Measurements from ENCODE around the gene BBS9. TPM values are rescaled to one million over a fixed set of nuclear protein-coding genes. Genes with fewer than 3 reads are reported as not detected.

The BBS9 gene
- total and polyA plus RNA-seq, 3 donors from 2014 or later = 39.3 to 55.7 (median 53.3) TPM

- Histone ChIP-seq H3K4me3 (no peak overlapping the region), H3K36me3 (ENCODE audit: low read depth, missing control alignments) (no peaks in the 10 kb centered on the region), H3K27ac (no peak overlapping the region), H3K9me3 (no peaks in the 10 kb centered on the region), H3K4me1 (no peaks in the 10 kb centered on the region), H3K27me3 (no peaks in the 10 kb centered on the region)
- no peak for DNase-seq
- TF ChIP-seq, protein P1, sequence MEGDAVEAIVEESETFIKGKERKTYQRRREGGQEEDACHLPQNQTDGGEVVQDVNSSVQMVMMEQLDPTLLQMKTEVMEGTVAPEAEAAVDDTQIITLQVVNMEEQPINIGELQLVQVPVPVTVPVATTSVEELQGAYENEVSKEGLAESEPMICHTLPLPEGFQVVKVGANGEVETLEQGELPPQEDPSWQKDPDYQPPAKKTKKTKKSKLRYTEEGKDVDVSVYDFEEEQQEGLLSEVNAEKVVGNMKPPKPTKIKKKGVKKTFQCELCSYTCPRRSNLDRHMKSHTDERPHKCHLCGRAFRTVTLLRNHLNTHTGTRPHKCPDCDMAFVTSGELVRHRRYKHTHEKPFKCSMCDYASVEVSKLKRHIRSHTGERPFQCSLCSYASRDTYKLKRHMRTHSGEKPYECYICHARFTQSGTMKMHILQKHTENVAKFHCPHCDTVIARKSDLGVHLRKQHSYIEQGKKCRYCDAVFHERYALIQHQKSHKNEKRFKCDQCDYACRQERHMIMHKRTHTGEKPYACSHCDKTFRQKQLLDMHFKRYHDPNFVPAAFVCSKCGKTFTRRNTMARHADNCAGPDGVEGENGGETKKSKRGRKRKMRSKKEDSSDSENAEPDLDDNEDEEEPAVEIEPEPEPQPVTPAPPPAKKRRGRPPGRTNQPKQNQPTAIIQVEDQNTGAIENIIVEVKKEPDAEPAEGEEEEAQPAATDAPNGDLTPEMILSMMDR (IDR thresholded peaks at IDR 0.05) = no peak
- no peak for TF ChIP-seq POLR2A (IDR thresholded peaks at IDR 0.05)
- intact Hi-C loops (cut with DNase I; ENCODE audit: low total_unique reads) = no loop called here
These were observed 463.4 kb downstream of the BBS9 start for GRCh38 chr7:33592718-33593117.

GRCh38 chr7:33593611-33594010, 464.2 kb downstream of the BBS9 start:
- intact Hi-C loops (cut with DNase I; ENCODE audit: low total_unique reads) = no loop called here
- Histone ChIP-seq H3K4me1 (no peaks in the 10 kb centered on the region), H3K27ac (no peak overlapping the region), H3K36me3 (ENCODE audit: low read depth, missing control alignments) (no peaks in the 10 kb centered on the region), H3K27me3 (no peaks in the 10 kb centered on the region), H3K4me3 (no peak overlapping the region), H3K9me3 (no peaks in the 10 kb centered on the region)
- TF ChIP-seq, protein P1 (IDR thresholded peaks at IDR 0.05) = no peak
- no peak for TF ChIP-seq POLR2A (IDR thresholded peaks at IDR 0.05)
- 61 to 66% methylated on average over 3 of the region's 3 CpGs for WGBS, 2 donors
- no peak for DNase-seq

GRCh38 chr7:33596686-33597085, 467.3 kb downstream of the BBS9 start:
- no peaks in the 10 kb centered on the region for H3K9me3 ChIP-seq
- no peak overlapping the region for H3K4me3 ChIP-seq
- TF ChIP-seq, protein P1 (IDR thresholded peaks at IDR 0.05) = no peak
- TF ChIP-seq POLR2A (IDR thresholded peaks at IDR 0.05) = no peak
- no peaks in the 10 kb centered on the region for H3K4me1 ChIP-seq
- no peak overlapping the region for H3K27ac ChIP-seq
- intact Hi-C loops (cut with DNase I; ENCODE audit: low total_unique reads) = no loop called here
- DNase-seq = no peak
- no peaks in the 10 kb centered on the region for H3K36me3 ChIP-seq (ENCODE audit: low read depth, missing control alignments)
- H3K27me3 ChIP-seq = no peaks in the 10 kb centered on the region

- no peaks in the 10 kb centered on the region for H3K9me3 ChIP-seq
- no peaks in the 10 kb centered on the region for H3K4me1 ChIP-seq
- DNase-seq = no peak
- H3K36me3 ChIP-seq (ENCODE audit: low read depth, missing control alignments) = no peaks in the 10 kb centered on the region
- H3K4me3 ChIP-seq = no peak overlapping the region
- no peak overlapping the region for H3K27ac ChIP-seq
- TF ChIP-seq POLR2A (IDR thresholded peaks at IDR 0.05) = no peak
- TF ChIP-seq, protein P1 (IDR thresholded peaks at IDR 0.05) = no peak
- intact Hi-C loops (cut with DNase I; ENCODE audit: low total_unique reads) = no loop called here
- H3K27me3 ChIP-seq = no peaks in the 10 kb centered on the region
- 95 to 97% methylated on average over 1 of the region's 1 CpG for WGBS, 2 donors
These were observed 467.8 kb downstream of the BBS9 start for GRCh38 chr7:33597181-33597580.

- no peak for TF ChIP-seq POLR2A (IDR thresholded peaks at IDR 0.05)
- TF ChIP-seq, protein P1 (IDR thresholded peaks at IDR 0.05) = no peak
- intact Hi-C loops (cut with DNase I; ENCODE audit: low total_unique reads) = no loop called here
- Histone ChIP-seq H3K9me3 (no peaks in the 10 kb centered on the region), H3K27ac (no peak overlapping the region), H3K4me3 (no peak overlapping the region), H3K27me3 (no peaks in the 10 kb centered on the region), H3K36me3 (ENCODE audit: low read depth, missing control alignments) (no peaks in the 10 kb centered on the region), H3K4me1 (no peaks in the 10 kb centered on the region)
- 96 to 97% methylated on average over 4 of the region's 4 CpGs for WGBS, 2 donors
- no peak for DNase-seq
These were observed 471.7 kb downstream of the BBS9 start for GRCh38 chr7:33601101-33601500.

All from testis (tissue), 3 donors.